HG02571 (cell line): Measurements from ENCODE around the gene TK2.

Experiments
- ATAC-seq: cut with Tn5 transposase; IDR thresholded peaks from one replicate; pipeline ENCODE4 v1.9.1; 2021; ENCODE audit warnings: mild to moderate bottlenecking, moderate library complexity; ENCODE audit not compliant: unreplicated experiment

Gene TK2

GRCh38 chr16:66486199-66486772, 63.6 kb downstream of the TK2 start:
- ATAC-seq, result no peak

- no peak for ATAC-seq
Observed at GRCh38 chr16:66485376-66485775, 64.5 kb downstream of the TK2 start.

- no peak for ATAC-seq
Observed at GRCh38 chr16:66484453-66485213, 65.3 kb downstream of the TK2 start.

GRCh38 chr16:66483689-66484452, 66.1 kb downstream of the TK2 start:
- ATAC-seq, result peak; percentile 54

GRCh38 chr16:66481943-66482390, 68.0 kb downstream of the TK2 start:
- ATAC-seq, result no peak

GRCh38 chr16:66481081-66481942, 68.6 kb downstream of the TK2 start:
- no peak for ATAC-seq

- ATAC-seq, result no peak
Observed at GRCh38 chr16:66480265-66481080, 69.4 kb downstream of the TK2 start.

GRCh38 chr16:66479661-66480264, 70.2 kb downstream of the TK2 start:
- no peak for ATAC-seq

- peak; percentile 50 for ATAC-seq
Observed at GRCh38 chr16:66478733-66479511, 71.0 kb downstream of the TK2 start.

- no peak for ATAC-seq
Observed at GRCh38 chr16:66477028-66477515, 72.8 kb downstream of the TK2 start.

GRCh38 chr16:66476328-66477027, 73.4 kb downstream of the TK2 start:
- no peak for ATAC-seq

- no peak for ATAC-seq
Observed at GRCh38 chr16:66475232-66475631, 74.7 kb downstream of the TK2 start.

GRCh38 chr16:66474750-66475199, 75.1 kb downstream of the TK2 start:
- ATAC-seq, result peak; percentile 84

GRCh38 chr16:66473654-66474519, 76.0 kb downstream of the TK2 start:
- no peak for ATAC-seq

- ATAC-seq, result no peak
Observed at GRCh38 chr16:66473051-66473571, 76.8 kb downstream of the TK2 start.

- ATAC-seq, result no peak
Observed at GRCh38 chr16:66471716-66472393, 78.1 kb downstream of the TK2 start.
